GM21723 (cell line): ENCODE results near the gene ALDH16A1.
A peak's percentile ranks its signal among the peaks of the same experiment; 100 is the strongest.

ENCODE experiments used
- ATAC-seq: cut with Tn5 transposase; IDR thresholded peaks from one replicate; pipeline ENCODE4 v1.9.1; 2021; ENCODE audit warnings: mild to moderate bottlenecking, moderate library complexity; ENCODE audit not compliant: unreplicated experiment

The ALDH16A1 gene

GRCh38 chr19:49453013-49453756 lies at the start of gene ALDH16A1:
Gene ALDH16A1 (plus strand): TSS chr19:49453225. CDS start chr19:49453332, 107 bp downstream.
- peak; percentile 79 for ATAC-seq

- ATAC-seq, result no peak
Measured at GRCh38 chr19:49403404-49404187, 49.4 kb upstream of the ALDH16A1 start.

- no peak for ATAC-seq
Measured at GRCh38 chr19:49407079-49407478, 45.9 kb upstream of the ALDH16A1 start.

- no peak for ATAC-seq
Measured at GRCh38 chr19:49407482-49408015, 45.5 kb upstream of the ALDH16A1 start.

GRCh38 chr19:49408816-49409440 lies 44.1 kb upstream of the ALDH16A1 start:
- ATAC-seq, result no peak

GRCh38 chr19:49409441-49410029 lies 43.5 kb upstream of the ALDH16A1 start:
- no peak for ATAC-seq

- ATAC-seq, result no peak
Measured at GRCh38 chr19:49411681-49412326, 41.2 kb upstream of the ALDH16A1 start.

GRCh38 chr19:49413348-49413747 lies 39.7 kb upstream of the ALDH16A1 start:
- no peak for ATAC-seq

- no peak for ATAC-seq
Measured at GRCh38 chr19:49414256-49414655, 38.8 kb upstream of the ALDH16A1 start.

- no peak for ATAC-seq
Measured at GRCh38 chr19:49415102-49415809, 37.8 kb upstream of the ALDH16A1 start.

GRCh38 chr19:49415810-49416200 lies 37.2 kb upstream of the ALDH16A1 start:
- no peak for ATAC-seq

GRCh38 chr19:49417088-49417487 lies 35.9 kb upstream of the ALDH16A1 start:
- ATAC-seq, result no peak

- no peak for ATAC-seq
Measured at GRCh38 chr19:49418511-49418910, 34.5 kb upstream of the ALDH16A1 start.

- ATAC-seq, result no peak
Measured at GRCh38 chr19:49419173-49419572, 33.9 kb upstream of the ALDH16A1 start.

GRCh38 chr19:49420227-49420626 lies 32.8 kb upstream of the ALDH16A1 start:
- no peak for ATAC-seq

GRCh38 chr19:49421039-49421877 lies 31.8 kb upstream of the ALDH16A1 start:
- ATAC-seq, result no peak

GRCh38 chr19:49421878-49422202 lies 31.2 kb upstream of the ALDH16A1 start:
- no peak for ATAC-seq

- no peak for ATAC-seq
Measured at GRCh38 chr19:49422407-49423070, 30.5 kb upstream of the ALDH16A1 start.
